ENCODE measurements around the gene DPPA2. TPM values are rescaled to one million over a fixed set of nuclear protein-coding genes. Genes with fewer than 3 reads are reported as not detected.

Gene DPPA2
- total RNA-seq, 1 experiment from 2014 or later, result 15.0 TPM

GRCh38 chr3:109325657-109326056 lies 9.3 kb upstream of the DPPA2 start (continued):
- TF ChIP-seq ZNF263 (CRISPR knock-in tag; IDR thresholded peaks at IDR 0.05; ENCODE audit: low read depth), result no peak
- no peak for TF ChIP-seq MXD4 (CRISPR knock-in tag; IDR thresholded peaks at IDR 0.05; ENCODE audit: borderline replicate concordance)
- no peak for TF ChIP-seq ZNF317 (CRISPR knock-in tag; IDR thresholded peaks at IDR 0.05; ENCODE audit: borderline replicate concordance, low read depth)
- no peak for TF ChIP-seq CDX4 (CRISPR knock-in tag; IDR thresholded peaks at IDR 0.05; ENCODE audit: borderline replicate concordance)
- TF ChIP-seq IRF1 (CRISPR knock-in tag; IDR thresholded peaks at IDR 0.05), result no peak
- TF ChIP-seq ZBTB21 (CRISPR knock-in tag; IDR thresholded peaks at IDR 0.05; ENCODE audit: borderline replicate concordance), result no peak
- 0 out of 2 replicates have a peak, but pooled peaks have one; percentile 22 for TF ChIP-seq MAX (CRISPR knock-in tag; IDR thresholded peaks at IDR 0.05)
- no peak for TF ChIP-seq SMAD3 (CRISPR knock-in tag; IDR thresholded peaks at IDR 0.05; ENCODE audit: borderline replicate concordance)
- no peak for TF ChIP-seq TEAD1 (CRISPR knock-in tag; IDR thresholded peaks at IDR 0.05)
- TF ChIP-seq ZNF396 (CRISPR knock-in tag; IDR thresholded peaks at IDR 0.05; ENCODE audit: borderline replicate concordance), result no peak
- TF ChIP-seq ZNF425 (CRISPR knock-in tag; conservative IDR thresholded peaks at IDR 0.05), result peak; percentile 97
- TF ChIP-seq HMGA2 (CRISPR knock-in tag; IDR thresholded peaks at IDR 0.05), result no peak
- no peak for TF ChIP-seq NFE2L1 (CRISPR knock-in tag; IDR thresholded peaks at IDR 0.05)
- no peak; the same call in 1 of the 2 replicates for TF ChIP-seq ETV6 (CRISPR knock-in tag; IDR thresholded peaks at IDR 0.05)
- TF ChIP-seq ZNF532 (CRISPR knock-in tag; IDR thresholded peaks at IDR 0.05; ENCODE audit: borderline replicate concordance), result peak; percentile 97
- no peak for TF ChIP-seq CREM (CRISPR knock-in tag; IDR thresholded peaks at IDR 0.05)
- no peak for TF ChIP-seq E2F4 (CRISPR knock-in tag; IDR thresholded peaks at IDR 0.05; ENCODE audit: borderline replicate concordance, low read depth)
- no peak for TF ChIP-seq PRDM15 (CRISPR knock-in tag; IDR thresholded peaks at IDR 0.05)
- no peak for TF ChIP-seq ARID4B (CRISPR knock-in tag; IDR thresholded peaks at IDR 0.05; ENCODE audit: borderline replicate concordance)
- no peak for TF ChIP-seq ATF1 (CRISPR knock-in tag; IDR thresholded peaks at IDR 0.05)
- no peak for TF ChIP-seq NR1H2 (CRISPR knock-in tag; IDR thresholded peaks at IDR 0.05)
- TF ChIP-seq NR3C1 (CRISPR knock-in tag; conservative IDR thresholded peaks at IDR 0.05; ENCODE audit: low read depth), result no peak
